GM23248 (cell line): ENCODE results near the gene DDX18. TPM values are rescaled to one million over a fixed set of nuclear protein-coding genes. Genes with fewer than 3 reads are reported as not detected.
"Not testable (repeated sequence)": the region's sequence is repeated elsewhere in the genome, so short reads cannot be mapped to it uniquely, and the experiment has no call there.

ENCODE experiments used
- DNase-seq: peaks from one replicate; pipeline ENCODE4 v3.0.0-alpha.2; 2015
- H2AFZ ChIP-seq: fragments of 200-600 bp; sonication (generic); 2 replicates; pipeline ENCODE4 v1.6.1; 2016; ENCODE audit warnings: antibody characterized with exemption
- H3F3A ChIP-seq: fragments of 200-600 bp; sonication (generic); 2 replicates; pipeline ENCODE4 v1.6.1; 2016; ENCODE audit warnings: mild to moderate bottlenecking, antibody characterized with exemption, mixed run types; ENCODE audit not compliant: insufficient read depth
- H3K27ac ChIP-seq: fragments of 200-600 bp; sonication (generic); 2 replicates; pipeline ENCODE4 v1.5.1; 2016; ENCODE audit warnings: mild to moderate bottlenecking
- H3K27me3 ChIP-seq: fragments of 200-600 bp; sonication (generic); replicated peaks from 2 replicates; pipeline ENCODE4 v1.6.1; 2016; ENCODE audit warnings: mild to moderate bottlenecking; ENCODE audit not compliant: insufficient read depth
- H3K36me3 ChIP-seq: fragments of 200-600 bp; sonication (generic); 2 replicates; pipeline ENCODE4 v1.6.1; 2016; ENCODE audit warnings: low read depth, mild to moderate bottlenecking
- H3K4me1 ChIP-seq: fragments of 200-600 bp; sonication (generic); 2 replicates; pipeline ENCODE4 v1.6.1; 2016; ENCODE audit warnings: mild to moderate bottlenecking; ENCODE audit not compliant: insufficient read depth
- H3K4me2 ChIP-seq: fragments of 200-600 bp; sonication (generic); one replicate; pipeline ENCODE4 v1.6.1; 2016; ENCODE audit warnings: mild to moderate bottlenecking; ENCODE audit not compliant: unreplicated experiment
- H3K4me3 ChIP-seq: fragments of 200-600 bp; sonication (generic); 2 replicates; pipeline ENCODE4 v1.5.1; 2016; ENCODE audit warnings: mild to moderate bottlenecking
- H3K79me2 ChIP-seq: fragments of 200-600 bp; sonication (generic); 2 replicates; pipeline ENCODE4 v1.6.1; 2016; ENCODE audit warnings: mild to moderate bottlenecking; ENCODE audit not compliant: insufficient read depth
- H3K9ac ChIP-seq: fragments of 200-600 bp; sonication (generic); 2 replicates; pipeline ENCODE4 v1.6.1; 2016; ENCODE audit warnings: mild to moderate bottlenecking
- H3K9me2 ChIP-seq: fragments of 200-600 bp; sonication (generic); 2 replicates; pipeline ENCODE4 v1.6.1; 2016; ENCODE audit warnings: mixed run types, mild to moderate bottlenecking, moderate library complexity; ENCODE audit not compliant: insufficient read depth
- H3K9me3 ChIP-seq: fragments of 200-600 bp; sonication (generic); one replicate; pipeline ENCODE4 v1.6.1; 2017; ENCODE audit warnings: low read depth
- H4K20me1 ChIP-seq: fragments of 200-600 bp; sonication (generic); 2 replicates; pipeline ENCODE4 v1.6.0; 2016; ENCODE audit not compliant: insufficient read depth
- EZH2 ChIP-seq: fragments of 200-600 bp; sonication (generic); IDR thresholded peaks from 2 replicates; pipeline ENCODE4 v1.6.1; 2018; ENCODE audit warnings: antibody characterized with exemption, mild to moderate bottlenecking; ENCODE audit not compliant: insufficient read depth, poor library complexity, severe bottlenecking
- EZH2phosphoT487 ChIP-seq: fragments of 200-600 bp; sonication (generic); IDR thresholded peaks from 2 replicates; pipeline ENCODE4 v1.6.1; 2018; ENCODE audit warnings: antibody characterized with exemption, moderate library complexity, mild to moderate bottlenecking, low read depth; ENCODE audit not compliant: insufficient read depth
- WGBS, 2 experiments: methylation state at CpG; one replicate each; pipeline ENCODE4 v1.1.6; 2015 to 2017; ENCODE audit warnings: low lambda C conversion rate in 2 of 2, low coverage in 1 of 2; ENCODE audit errors: missing lambda C conversion rate in 2 of 2; 5-methylcytosine and 5-hydroxymethylcytosine counted together
- in situ Hi-C: fragments of 300-500 bp; cut with MboI; formaldehyde crosslinking; loops from 2 replicates; pipeline ENCODE4 v1.15.0; 2020
- polyA plus RNA-seq: library from polyadenylated mRNA; unstranded; fragments of >200 nt; fragmentation: Nextera tagmentation; extraction: Ambion mirVana; gene quantifications from 2 replicates; pipeline ENCODE4 v1.2.1, GENCODE V29; 2016
- total RNA-seq: library from RNA; depleted of rRNA; stranded (reverse); fragments of >200 nt; shearing (Covaris generic); gene quantifications from 2 replicates; pipeline ENCODE4 v1.2.3, GENCODE V29; 2014

The DDX18 gene
- total and polyA plus RNA-seq, 2 experiments from 2014 or later = 35.8 to 46.3 TPM

DNA sequence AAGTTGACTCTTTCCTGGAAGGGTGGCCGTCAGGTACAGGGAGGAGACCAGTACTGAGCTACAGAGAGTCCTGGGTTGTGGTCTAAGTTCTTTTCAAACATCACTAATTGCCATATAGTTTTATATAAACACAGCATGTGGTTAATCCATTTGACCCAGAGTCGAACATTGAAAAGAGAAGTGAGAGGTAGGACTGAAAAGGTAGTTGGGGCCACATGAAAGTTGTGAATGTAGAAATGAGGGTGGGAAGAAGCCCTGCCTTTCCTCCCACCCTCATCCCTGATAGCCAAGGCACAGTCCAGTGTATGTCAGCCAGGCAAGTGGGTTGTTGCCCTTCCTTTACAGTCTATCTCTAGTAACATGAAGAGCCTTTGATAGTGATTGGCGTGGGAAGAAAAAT lies 4.4 kb downstream of the DDX18 start:
- H2AFZ ChIP-seq = no peak overlapping the region
- H3K9me2 ChIP-seq = no peaks in the 10 kb centered on the region
- TF ChIP-seq EZH2phosphoT487 = no peak
- no peak for TF ChIP-seq EZH2
- WGBS, 2 experiments = 98 to 100% methylated on average over 3 of the region's 3 CpGs
- in situ Hi-C loops = no loop called here
- H3K36me3 ChIP-seq = peaks cover 63% of the 10 kb centered on the region
- no peak overlapping the region for H3K9ac ChIP-seq
- DNase-seq = no peak
- no peaks in the 10 kb centered on the region for H3K9me3 ChIP-seq
- peaks cover 18% of the 10 kb centered on the region for H3K4me1 ChIP-seq
- no peaks in the 10 kb centered on the region for H4K20me1 ChIP-seq
- H3K4me2 ChIP-seq = no peak overlapping the region
- H3K27ac ChIP-seq = no peak overlapping the region
- no peaks in the 10 kb centered on the region for H3K27me3 ChIP-seq
- H3F3A ChIP-seq = no peaks in the 10 kb centered on the region
- peaks cover 54% of the 10 kb centered on the region for H3K79me2 ChIP-seq
- no peak overlapping the region for H3K4me3 ChIP-seq

DNA sequence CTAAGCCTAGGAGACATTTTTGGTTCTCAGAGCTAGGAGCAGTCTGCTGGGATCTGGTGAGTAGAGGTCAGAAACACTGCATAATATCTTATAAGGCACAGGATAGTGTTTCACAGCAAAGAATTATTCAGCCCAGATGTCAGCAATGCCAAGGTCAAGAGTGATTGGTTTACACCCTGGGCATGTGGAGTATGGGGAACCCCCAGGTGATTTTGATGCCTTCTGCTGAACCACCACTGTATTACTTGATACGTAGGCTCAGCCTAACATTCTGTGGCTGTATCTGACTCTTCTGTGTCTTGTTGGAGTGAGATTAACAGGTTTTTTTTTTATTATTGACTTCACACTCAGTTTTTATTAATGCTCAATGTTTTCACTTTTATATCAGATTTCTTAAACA lies 6.0 kb downstream of the DDX18 start:
- no peak overlapping the region for H2AFZ ChIP-seq
- in situ Hi-C loops = loop anchor here (10.0 kb wide), 1 partner anchor 104 kb away; no protein-coding TSS in a partner anchor
- H3K27me3 ChIP-seq = no peaks in the 10 kb centered on the region
- peaks cover 16% of the 10 kb centered on the region for H3K4me1 ChIP-seq
- no peaks in the 10 kb centered on the region for H3K9me2 ChIP-seq
- DNase-seq = no peak
- H3K4me3 ChIP-seq = no peak overlapping the region
- H3F3A ChIP-seq = no peaks in the 10 kb centered on the region
- H3K9ac ChIP-seq = no peak overlapping the region
- no peak overlapping the region for H3K27ac ChIP-seq
- H3K79me2 ChIP-seq = peaks cover 45% of the 10 kb centered on the region
- WGBS, 2 experiments = 89 to 100% methylated on average over 1 of the region's 1 CpG
- H3K9me3 ChIP-seq = no peaks in the 10 kb centered on the region
- peaks cover 76% of the 10 kb centered on the region for H3K36me3 ChIP-seq
- TF ChIP-seq EZH2 (no peak), EZH2phosphoT487 (no peak)
- no peak overlapping the region for H3K4me2 ChIP-seq
- H4K20me1 ChIP-seq = no peaks in the 10 kb centered on the region

DNA sequence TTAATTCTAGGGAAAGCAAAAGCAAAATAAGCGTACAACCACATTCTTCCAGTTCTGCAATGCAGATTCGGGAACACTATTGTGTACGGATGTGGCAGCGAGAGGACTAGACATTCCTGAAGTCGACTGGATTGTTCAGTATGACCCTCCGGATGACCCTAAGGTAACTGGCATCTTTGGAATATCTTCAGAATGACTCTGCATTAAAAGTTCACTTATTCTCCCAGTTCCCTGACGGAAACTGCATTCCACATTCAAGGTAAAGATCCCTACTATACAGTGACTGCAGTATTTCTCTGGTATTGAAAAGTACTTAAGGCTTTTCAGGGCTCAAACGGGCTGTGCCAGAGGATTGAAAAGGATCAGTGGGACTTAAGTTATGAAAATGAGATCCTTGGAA lies 10.9 kb downstream of the DDX18 start:
- Histone ChIP-seq H3K4me1 (no peaks in the 10 kb centered on the region), H3K4me2 (no peak overlapping the region), H3K27ac (no peak overlapping the region), H2AFZ (no peak overlapping the region), H3K27me3 (no peaks in the 10 kb centered on the region), H3K36me3 (peaks cover 90% of the 10 kb centered on the region), H3F3A (no peaks in the 10 kb centered on the region), H3K9me2 (no peaks in the 10 kb centered on the region), H3K9me3 (no peaks in the 10 kb centered on the region), H3K9ac (no peak overlapping the region), H3K79me2 (no peaks in the 10 kb centered on the region), H4K20me1 (no peaks in the 10 kb centered on the region), H3K4me3 (no peak overlapping the region)
- no peak for DNase-seq
- in situ Hi-C loops = loop anchor here (10.0 kb wide), 1 partner anchor 99 kb away; no protein-coding TSS in a partner anchor
- WGBS, 2 experiments = 84 to 90% methylated on average over 8 of the region's 8 CpGs
- TF ChIP-seq EZH2phosphoT487 (no peak), EZH2 (no peak)

DNA sequence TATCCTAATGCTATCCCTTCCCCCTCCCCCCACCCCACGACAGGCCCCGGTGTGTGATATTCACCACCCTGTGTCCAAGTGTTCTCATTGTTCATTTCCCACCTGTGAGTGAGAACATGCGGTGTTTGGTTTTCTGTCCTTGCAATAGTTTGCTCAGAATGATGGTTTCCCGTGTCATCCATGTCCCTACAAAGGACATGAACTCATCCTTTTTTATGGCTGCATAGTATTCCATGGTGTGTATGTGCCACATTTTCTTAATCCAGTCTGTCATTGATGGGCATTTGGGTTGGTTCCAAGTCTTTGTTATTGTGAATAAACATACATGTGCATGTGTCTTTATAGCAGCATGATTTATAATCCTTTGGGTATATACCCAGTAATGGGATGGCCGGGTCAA lies 13.0 kb downstream of the DDX18 start:
- H3K36me3 ChIP-seq = peaks cover 76% of the 10 kb centered on the region
- H3K9ac ChIP-seq, H2AFZ ChIP-seq, H3K9me2 ChIP-seq, H3K79me2 ChIP-seq, H3K27me3 ChIP-seq, H3K4me3 ChIP-seq, H3K4me1 ChIP-seq, DNase-seq, H3K4me2 ChIP-seq, H4K20me1 ChIP-seq, H3K9me3 ChIP-seq, H3K27ac ChIP-seq, H3F3A ChIP-seq: not testable (repeated sequence)
- 94 to 98% methylated on average over 5 of the region's 5 CpGs for WGBS, 2 experiments
- in situ Hi-C loops = loop anchor here (10.0 kb wide), 1 partner anchor 97 kb away; no protein-coding TSS in a partner anchor

DNA sequence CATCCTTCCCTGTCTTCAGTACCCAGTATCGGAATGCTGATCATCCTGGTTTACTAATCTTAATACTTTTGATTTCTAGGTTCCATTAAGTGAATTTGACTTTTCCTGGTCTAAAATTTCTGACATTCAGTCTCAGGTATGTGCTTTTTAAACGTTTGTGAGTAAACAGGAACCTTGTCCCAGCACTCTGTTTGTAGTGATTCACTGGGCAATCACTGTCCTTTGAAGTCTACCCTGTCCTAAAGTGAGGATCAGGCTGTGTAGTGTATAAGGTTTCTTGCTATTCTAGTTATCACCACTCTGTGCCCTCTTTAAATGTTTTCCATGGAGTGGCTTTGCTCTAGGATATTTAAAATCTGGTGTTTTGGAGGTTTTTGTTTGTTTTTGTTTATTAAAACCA lies 14.4 kb downstream of the DDX18 start:
- no peak overlapping the region for H2AFZ ChIP-seq
- H3K4me1 ChIP-seq = no peaks in the 10 kb centered on the region
- TF ChIP-seq EZH2phosphoT487 (no peak), EZH2 (no peak)
- no peak overlapping the region for H3K9ac ChIP-seq
- H3K4me3 ChIP-seq = no peak overlapping the region
- in situ Hi-C loops = loop anchor here (10.0 kb wide), 1 partner anchor 96 kb away; no protein-coding TSS in a partner anchor
- DNase-seq = no peak
- no peak overlapping the region for H3K4me2 ChIP-seq
- no peaks in the 10 kb centered on the region for H3K9me3 ChIP-seq
- no peaks in the 10 kb centered on the region for H3K9me2 ChIP-seq
- WGBS, 2 experiments = 74 to 80% methylated on average over 2 of the region's 2 CpGs
- H3F3A ChIP-seq = 0 out of 2 replicates have a peak, but pooled peaks cover 4% of the 10 kb centered on the region
- H4K20me1 ChIP-seq = no peaks in the 10 kb centered on the region
- no peak overlapping the region for H3K27ac ChIP-seq
- no peaks in the 10 kb centered on the region for H3K27me3 ChIP-seq
- peaks cover 62% of the 10 kb centered on the region for H3K36me3 ChIP-seq
- no peaks in the 10 kb centered on the region for H3K79me2 ChIP-seq
